ENCODE data around the gene PLXDC2. TPM values are rescaled to one million over a fixed set of nuclear protein-coding genes. Genes with fewer than 3 reads are reported as not detected.
"Not testable (repeated sequence)": the region's sequence is repeated elsewhere in the genome, so short reads cannot be mapped to it uniquely, and the experiment has no call there.

Gene PLXDC2
- total RNA-seq, 4 donors from 2014 or later = 21.2 to 43.2 (median 32.7) TPM

DNA sequence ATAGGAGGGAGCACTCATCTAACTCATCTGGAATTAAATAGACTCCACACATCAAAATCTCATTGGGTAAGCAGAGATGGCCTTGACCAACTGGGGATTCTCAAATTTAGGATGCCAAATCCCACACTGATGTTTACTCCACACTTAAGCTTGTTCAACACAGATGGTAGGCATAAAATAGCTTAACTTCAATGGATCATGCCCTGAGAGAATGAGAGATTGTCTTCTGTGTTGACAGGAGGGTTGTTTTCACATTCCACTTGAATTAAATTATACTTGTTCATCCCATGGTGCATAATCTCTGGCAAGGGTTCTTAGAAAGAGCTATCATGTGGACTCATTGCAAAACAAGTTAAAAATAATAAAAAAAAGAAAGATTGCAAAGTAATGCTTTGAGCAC lies 391.4 kb downstream of the PLXDC2 start:
- H3K27me3 ChIP-seq = no peaks in the 10 kb centered on the region
- H3K27ac ChIP-seq = no peak overlapping the region
- TF ChIP-seq, protein P1, sequence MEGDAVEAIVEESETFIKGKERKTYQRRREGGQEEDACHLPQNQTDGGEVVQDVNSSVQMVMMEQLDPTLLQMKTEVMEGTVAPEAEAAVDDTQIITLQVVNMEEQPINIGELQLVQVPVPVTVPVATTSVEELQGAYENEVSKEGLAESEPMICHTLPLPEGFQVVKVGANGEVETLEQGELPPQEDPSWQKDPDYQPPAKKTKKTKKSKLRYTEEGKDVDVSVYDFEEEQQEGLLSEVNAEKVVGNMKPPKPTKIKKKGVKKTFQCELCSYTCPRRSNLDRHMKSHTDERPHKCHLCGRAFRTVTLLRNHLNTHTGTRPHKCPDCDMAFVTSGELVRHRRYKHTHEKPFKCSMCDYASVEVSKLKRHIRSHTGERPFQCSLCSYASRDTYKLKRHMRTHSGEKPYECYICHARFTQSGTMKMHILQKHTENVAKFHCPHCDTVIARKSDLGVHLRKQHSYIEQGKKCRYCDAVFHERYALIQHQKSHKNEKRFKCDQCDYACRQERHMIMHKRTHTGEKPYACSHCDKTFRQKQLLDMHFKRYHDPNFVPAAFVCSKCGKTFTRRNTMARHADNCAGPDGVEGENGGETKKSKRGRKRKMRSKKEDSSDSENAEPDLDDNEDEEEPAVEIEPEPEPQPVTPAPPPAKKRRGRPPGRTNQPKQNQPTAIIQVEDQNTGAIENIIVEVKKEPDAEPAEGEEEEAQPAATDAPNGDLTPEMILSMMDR (IDR thresholded peaks at IDR 0.05) = no peak
- TF ChIP-seq POLR2A (IDR thresholded peaks at IDR 0.05) = no peak
- no peaks in the 10 kb centered on the region for H3K36me3 ChIP-seq
- no peaks in the 10 kb centered on the region for H3K9me3 ChIP-seq
- no peak overlapping the region for H3K4me3 ChIP-seq
- no peaks in the 10 kb centered on the region for H3K4me1 ChIP-seq
- DNase-seq = no peak

DNA sequence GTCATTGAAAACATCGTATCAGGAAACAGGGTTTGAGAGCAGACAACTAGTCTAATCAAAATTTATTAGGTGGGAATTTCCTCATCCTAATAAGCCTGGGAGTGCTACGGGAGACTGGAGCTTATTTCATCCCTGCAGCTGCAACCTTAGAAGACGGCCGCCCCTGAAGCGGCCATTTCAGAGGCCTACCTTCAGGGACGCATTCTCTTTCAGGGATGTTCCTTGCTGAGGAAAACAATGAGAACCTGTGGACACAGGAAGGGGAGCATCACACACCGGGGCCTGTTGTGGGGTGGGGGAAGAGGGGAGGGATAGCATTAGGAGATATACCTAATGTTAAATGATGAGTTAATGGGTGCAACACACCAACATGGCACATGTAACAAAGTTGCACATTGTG lies 392.9 kb downstream of the PLXDC2 start:
- H3K36me3 ChIP-seq, H3K27ac ChIP-seq, H3K9me3 ChIP-seq, H3K27me3 ChIP-seq, H3K4me3 ChIP-seq, H3K4me1 ChIP-seq, DNase-seq: not testable (repeated sequence)

DNA sequence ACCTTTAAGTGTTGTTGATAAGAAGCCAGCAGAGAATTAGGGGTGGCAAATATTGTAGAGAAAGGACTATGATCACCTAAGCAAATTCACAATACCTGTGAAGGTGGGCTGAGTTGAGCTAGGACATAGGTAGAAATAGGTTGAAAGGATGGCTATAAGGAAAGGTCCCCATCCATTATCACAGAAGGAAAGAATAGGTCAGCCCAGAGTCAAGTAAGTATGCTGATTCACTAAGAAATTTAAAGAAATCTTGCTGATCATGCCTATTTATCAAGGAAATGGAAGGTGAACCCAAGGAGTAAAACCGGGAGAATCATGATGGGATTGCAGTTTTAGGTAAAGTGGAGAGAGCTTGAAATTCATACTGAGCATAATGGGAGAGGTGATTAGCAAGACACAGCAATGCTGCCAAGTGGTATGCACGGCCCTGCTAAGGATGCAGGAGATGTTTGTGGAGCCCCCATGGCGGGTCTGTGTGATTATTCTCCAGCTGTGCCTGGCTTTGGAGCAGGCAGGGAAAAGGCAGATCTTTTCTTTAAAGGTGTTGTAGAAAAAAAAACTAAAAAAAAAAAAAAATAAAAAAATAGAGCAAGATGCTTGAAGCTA lies 399.4 kb downstream of the PLXDC2 start:
- no peak for TF ChIP-seq POLR2A (IDR thresholded peaks at IDR 0.05)
- TF ChIP-seq, protein P1 (IDR thresholded peaks at IDR 0.05) = no peak
- Histone ChIP-seq H3K36me3 (peaks cover 0 to 6% (median 0%) of the 10 kb centered on the region in 3 donors), H3K4me3 (no peak overlapping the region), H3K9me3 (no peaks in the 10 kb centered on the region), H3K27ac (no peak overlapping the region), H3K27me3 (no peaks in the 10 kb centered on the region), H3K4me1 (no peaks in the 10 kb centered on the region)
- no peak for DNase-seq

DNA sequence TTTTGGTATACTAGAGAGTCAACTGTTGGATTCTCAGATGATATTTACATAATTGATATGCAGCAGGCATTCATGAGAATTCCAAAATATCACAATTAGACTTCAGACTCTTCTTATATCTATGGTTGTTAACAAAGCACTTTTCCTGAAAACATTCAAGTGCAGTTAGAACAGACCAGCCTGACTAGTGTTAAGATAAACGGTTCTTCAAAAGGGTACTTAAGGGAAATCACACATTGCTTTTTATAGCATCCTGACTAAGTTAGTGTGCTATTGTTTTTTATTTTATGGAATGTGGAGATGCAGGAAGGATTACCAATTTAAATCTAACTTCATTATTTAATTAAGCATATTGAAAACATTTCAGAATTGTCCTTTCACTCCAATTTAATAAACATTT lies 405.1 kb downstream of the PLXDC2 start:
- H3K27ac ChIP-seq = no peak overlapping the region
- H3K36me3 ChIP-seq = peaks cover 0 to 6% (median 0%) of the 10 kb centered on the region in 3 donors
- no peak for DNase-seq
- no peak overlapping the region for H3K4me3 ChIP-seq
- TF ChIP-seq POLR2A (IDR thresholded peaks at IDR 0.05) = no peak
- TF ChIP-seq, protein P1 (IDR thresholded peaks at IDR 0.05) = no peak
- no peaks in the 10 kb centered on the region for H3K4me1 ChIP-seq
- no peaks in the 10 kb centered on the region for H3K27me3 ChIP-seq
- H3K9me3 ChIP-seq = no peaks in the 10 kb centered on the region

DNA sequence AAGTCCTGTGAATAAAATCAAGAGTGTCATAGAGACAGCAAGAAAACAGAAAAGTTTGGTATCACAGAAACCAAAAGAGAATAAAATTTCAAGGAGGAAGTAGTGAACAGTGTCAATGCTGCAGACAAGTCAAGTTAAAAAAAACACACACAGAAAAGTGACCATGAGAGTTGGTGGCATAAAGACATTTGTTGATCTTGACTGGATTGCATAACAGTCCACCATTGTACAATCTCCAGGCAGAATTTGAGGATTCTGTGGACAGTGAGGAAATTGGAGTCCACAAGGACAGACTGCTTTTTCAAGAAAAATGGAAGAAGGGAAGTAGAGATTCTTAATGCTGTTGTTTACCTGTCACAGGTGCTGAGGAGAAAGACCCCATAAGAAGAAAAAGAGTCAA lies 412.5 kb downstream of the PLXDC2 start:
- TF ChIP-seq, protein P1 (IDR thresholded peaks at IDR 0.05) = no peak
- TF ChIP-seq POLR2A (IDR thresholded peaks at IDR 0.05) = no peak
- Histone ChIP-seq H3K27me3 (no peaks in the 10 kb centered on the region), H3K4me3 (no peak overlapping the region), H3K4me1 (no peaks in the 10 kb centered on the region), H3K9me3 (no peaks in the 10 kb centered on the region), H3K27ac (no peak overlapping the region), H3K36me3 (no peaks in the 10 kb centered on the region)
- no peak for DNase-seq

DNA sequence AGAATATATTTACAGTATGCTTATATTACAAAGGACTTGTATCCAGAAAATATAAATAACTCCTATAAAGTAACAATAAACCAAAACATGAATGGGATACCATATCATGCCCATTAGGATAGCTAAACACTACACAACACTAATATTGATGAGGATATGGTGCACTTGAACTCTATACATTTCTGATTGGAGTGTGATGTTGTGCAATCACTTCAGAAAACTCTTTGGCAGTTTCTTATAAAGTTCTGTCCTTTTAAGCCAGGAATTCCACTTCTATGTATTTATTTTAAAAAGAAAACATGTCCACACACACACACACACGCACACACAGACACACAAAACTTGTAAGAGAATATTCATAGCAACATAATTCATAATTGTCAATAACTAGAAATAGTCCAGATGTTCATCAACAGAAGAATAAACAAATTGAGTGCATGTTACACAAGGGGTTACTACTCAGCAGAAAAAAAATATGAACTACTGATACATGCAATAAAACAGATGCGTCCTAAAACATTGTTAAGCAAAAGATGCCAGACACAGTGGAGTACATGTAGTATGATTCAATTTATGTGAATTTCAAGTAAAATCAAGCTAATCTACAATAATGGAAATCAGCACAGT lies 416.0 kb downstream of the PLXDC2 start:
- Histone ChIP-seq H3K27ac (no peak overlapping the region), H3K4me1 (no peaks in the 10 kb centered on the region), H3K27me3 (no peaks in the 10 kb centered on the region), H3K36me3 (no peaks in the 10 kb centered on the region), H3K4me3 (no peak overlapping the region), H3K9me3 (no peaks in the 10 kb centered on the region)
- no peak for TF ChIP-seq POLR2A (IDR thresholded peaks at IDR 0.05)
- TF ChIP-seq, protein P1 (IDR thresholded peaks at IDR 0.05) = no peak
- DNase-seq = no peak

Data from Peyer's patch (tissue), 4 donors.